CD4-positive, alpha-beta memory T cell (primary cell): Measurements from ENCODE around the gene KIRREL3. TPM values are rescaled to one million over a fixed set of nuclear protein-coding genes. Genes with fewer than 3 reads are reported as not detected.

Experiments
- CTCF ChIA-PET: fragments of 350-600 bp; sonication (Branson Sonifier 250); formaldehyde crosslinking; loops from one replicate; lab custom pipeline; 2021; ENCODE audit warnings: inconsistent platforms; ENCODE audit not compliant: partially characterized antibody; lab: Charles Lee
- POLR2A ChIA-PET: fragments of 350-600 bp; sonication (Branson Sonifier 250); formaldehyde crosslinking; loops from one replicate; lab custom pipeline; 2021; ENCODE audit not compliant: partially characterized antibody; lab: Charles Lee
- DNase-seq, 5 donors: peaks; one replicate each; pipeline versions ENCODE4 v3.0.0 to v3.0.0-alpha.2; 2020 to 2022; ENCODE audit warnings: mixed read lengths in 1 of 5
- H3K27ac ChIP-seq: one replicate; pipeline ENCODE4 v1.7.0; 2013; ENCODE audit warnings: low read depth, low read length
- H3K27me3 ChIP-seq: 2 replicates; pipeline ENCODE4 v1.7.0; 2013; ENCODE audit warnings: mild to moderate bottlenecking, low read length, moderate library complexity; ENCODE audit not compliant: insufficient read depth
- H3K36me3 ChIP-seq: 2 replicates; pipeline ENCODE4 v1.7.0; 2013; ENCODE audit warnings: mild to moderate bottlenecking, low read length, moderate library complexity; ENCODE audit not compliant: insufficient read depth
- H3K4me1 ChIP-seq: 2 replicates; pipeline ENCODE4 v1.7.0; 2013; ENCODE audit warnings: mild to moderate bottlenecking, low read length, moderate library complexity; ENCODE audit not compliant: insufficient read depth
- H3K4me3 ChIP-seq, 2 donors: one replicate each; pipeline ENCODE4 v1.7.0; 2013; ENCODE audit warnings: low read length in 2 of 2, mild to moderate bottlenecking in 1 of 2
- H3K9me3 ChIP-seq, 2 donors: one replicate each; pipeline ENCODE4 v1.7.0; 2013; ENCODE audit warnings: low read length in 2 of 2, control low read depth in 1 of 2; ENCODE audit not compliant: control insufficient read depth in 1 of 2
- H3K27ac Mint-ChIP-seq, 7 donors: one replicate each; pipeline ENCODE4 v1.8.0; 2020 to 2021; ENCODE audit warnings: mixed read lengths in 7 of 7, mild to moderate bottlenecking in 6 of 7, inconsistent platforms in 3 of 7, moderate library complexity in 3 of 7
- H3K27me3 Mint-ChIP-seq, 2 donors: one replicate each; pipeline ENCODE4 v1.8.0; 2020 to 2021; ENCODE audit warnings: mixed read lengths in 2 of 2
- H3K36me3 Mint-ChIP-seq, 2 donors: one replicate each; pipeline ENCODE4 v1.8.0; 2020 to 2021; ENCODE audit warnings: mixed read lengths in 2 of 2, inconsistent platforms in 1 of 2, mild to moderate bottlenecking in 1 of 2
- H3K4me1 Mint-ChIP-seq, 4 donors: one replicate each; pipeline ENCODE4 v1.8.0; 2020 to 2021; ENCODE audit warnings: mixed read lengths in 4 of 4, mild to moderate bottlenecking in 1 of 4
- H3K4me3 Mint-ChIP-seq, 8 donors: one replicate each; pipeline ENCODE4 v1.8.0; 2020 to 2021; ENCODE audit warnings: mixed read lengths in 8 of 8, mild to moderate bottlenecking in 7 of 8, moderate library complexity in 6 of 8, inconsistent platforms in 3 of 8
- H3K9me3 Mint-ChIP-seq, 8 donors: one replicate each; pipeline ENCODE4 v1.8.0; 2020 to 2021; ENCODE audit warnings: mixed read lengths in 8 of 8, mild to moderate bottlenecking in 5 of 8, inconsistent platforms in 3 of 8, moderate library complexity in 1 of 8
- intact Hi-C: fragments of 100-400 bp; cut with micrococcal nuclease; formaldehyde crosslinking; loops from one replicate; pipeline ENCODE4 v1.15.1; 2023
- polyA plus RNA-seq, 2 donors: library from polyadenylated mRNA; unstranded; fragments of 300-500 nt; fragmentation: Illumina TruSeq; gene quantifications; one replicate each; pipeline ENCODE4 v1.2.3, GENCODE V29; 2021
- total RNA-seq, 2 experiments: library from RNA; stranded (reverse); gene quantifications; one replicate each; pipeline ENCODE4 v1.2.3, GENCODE V29; 2021

Gene KIRREL3
- total and polyA plus RNA-seq, 4 experiments from 2014 or later = not detected

GRCh38 chr11:126840975-126841374 lies 159.6 kb downstream of the KIRREL3 start:
- intact Hi-C loops = no loop called here
- POLR2A ChIA-PET = no interaction called here
- Mint-ChIP-seq H3K27ac (no peak overlapping the region), H3K36me3 (no peaks in the 10 kb centered on the region), H3K27me3 (no peaks in the 10 kb centered on the region), H3K4me1 (no peaks in the 10 kb centered on the region), H3K9me3 (peaks cover 0 to under 1% (median 0%) of the 10 kb centered on the region in 8 donors), H3K4me3 (no peak overlapping the region)
- H3K4me3 ChIP-seq = no peak overlapping the region
- H3K9me3 ChIP-seq = no peaks in the 10 kb centered on the region
- H3K27ac ChIP-seq = no peak overlapping the region
- no peaks in the 10 kb centered on the region for H3K4me1 ChIP-seq
- CTCF ChIA-PET = no interaction called here
- no peaks in the 10 kb centered on the region for H3K27me3 ChIP-seq
- no peak for DNase-seq
- no peaks in the 10 kb centered on the region for H3K36me3 ChIP-seq

GRCh38 chr11:126840201-126840886 lies 160.2 kb downstream of the KIRREL3 start:
- ChIA-PET POLR2A (no interaction called here), CTCF (no interaction called here)
- Histone ChIP-seq H3K27me3 (no peaks in the 10 kb centered on the region), H3K4me3 (no peak overlapping the region), H3K9me3 (no peaks in the 10 kb centered on the region), H3K4me1 (no peaks in the 10 kb centered on the region), H3K36me3 (no peaks in the 10 kb centered on the region), H3K27ac (no peak overlapping the region)
- H3K27me3 Mint-ChIP-seq = peaks cover 0 to 1% of the 10 kb centered on the region in 2 donors
- H3K4me3 Mint-ChIP-seq = no peak overlapping the region
- no peaks in the 10 kb centered on the region for H3K36me3 Mint-ChIP-seq
- H3K4me1 Mint-ChIP-seq = no peaks in the 10 kb centered on the region
- H3K9me3 Mint-ChIP-seq = peaks cover 0 to 4% (median 0%) of the 10 kb centered on the region in 8 donors
- intact Hi-C loops = no loop called here
- no peak overlapping the region for H3K27ac Mint-ChIP-seq
- no peak for DNase-seq

GRCh38 chr11:126839496-126839895 lies 161.1 kb downstream of the KIRREL3 start:
- no peaks in the 10 kb centered on the region for H3K9me3 ChIP-seq
- no peaks in the 10 kb centered on the region for H3K36me3 ChIP-seq
- H3K27ac Mint-ChIP-seq = no peak overlapping the region
- H3K27ac ChIP-seq = no peak overlapping the region
- intact Hi-C loops = no loop called here
- CTCF ChIA-PET = no interaction called here
- no peak overlapping the region for H3K4me3 Mint-ChIP-seq
- no peaks in the 10 kb centered on the region for H3K4me1 Mint-ChIP-seq
- H3K36me3 Mint-ChIP-seq = no peaks in the 10 kb centered on the region
- H3K27me3 Mint-ChIP-seq = peaks cover 0 to 2% of the 10 kb centered on the region in 2 donors
- H3K27me3 ChIP-seq = no peaks in the 10 kb centered on the region
- H3K4me1 ChIP-seq = no peaks in the 10 kb centered on the region
- no peak overlapping the region for H3K4me3 ChIP-seq
- peaks cover 0 to 4% (median 0%) of the 10 kb centered on the region in 8 donors for H3K9me3 Mint-ChIP-seq
- POLR2A ChIA-PET = no interaction called here
- DNase-seq = no peak

- Mint-ChIP-seq H3K4me3 (no peak overlapping the region), H3K9me3 (peaks cover 0 to 4% (median 0%) of the 10 kb centered on the region in 8 donors), H3K27me3 (peaks cover 0 to 2% of the 10 kb centered on the region in 2 donors), H3K27ac (no peak overlapping the region), H3K36me3 (no peaks in the 10 kb centered on the region), H3K4me1 (no peaks in the 10 kb centered on the region)
- Histone ChIP-seq H3K27me3 (no peaks in the 10 kb centered on the region), H3K9me3 (no peaks in the 10 kb centered on the region), H3K4me1 (no peaks in the 10 kb centered on the region), H3K4me3 (no peak overlapping the region), H3K36me3 (no peaks in the 10 kb centered on the region), H3K27ac (no peak overlapping the region)
- ChIA-PET CTCF (no interaction called here), POLR2A (no interaction called here)
- intact Hi-C loops = no loop called here
- DNase-seq = no peak
These were observed 161.8 kb downstream of the KIRREL3 start for GRCh38 chr11:126838779-126839178.

- intact Hi-C loops = no loop called here
- Histone ChIP-seq H3K9me3 (no peaks in the 10 kb centered on the region), H3K36me3 (no peaks in the 10 kb centered on the region), H3K4me1 (no peaks in the 10 kb centered on the region), H3K27ac (no peak overlapping the region), H3K4me3 (no peak overlapping the region), H3K27me3 (no peaks in the 10 kb centered on the region)
- POLR2A ChIA-PET = no interaction called here
- DNase-seq = no peak
- CTCF ChIA-PET = no interaction called here
- Mint-ChIP-seq H3K27ac (no peak overlapping the region), H3K27me3 (peaks cover 0 to 2% of the 10 kb centered on the region in 2 donors), H3K36me3 (no peaks in the 10 kb centered on the region), H3K9me3 (peaks cover 0 to 4% (median 0%) of the 10 kb centered on the region in 8 donors), H3K4me3 (no peak overlapping the region), H3K4me1 (no peaks in the 10 kb centered on the region)
These were observed 163.0 kb downstream of the KIRREL3 start for GRCh38 chr11:126837581-126837980.

GRCh38 chr11:126834573-126834972 lies 166.0 kb downstream of the KIRREL3 start:
- no peak overlapping the region for H3K27ac ChIP-seq
- intact Hi-C loops = no loop called here
- CTCF ChIA-PET = no interaction called here
- H3K4me1 ChIP-seq = no peaks in the 10 kb centered on the region
- no peak overlapping the region for H3K27ac Mint-ChIP-seq
- no peaks in the 10 kb centered on the region for H3K36me3 ChIP-seq
- no peaks in the 10 kb centered on the region for H3K9me3 ChIP-seq
- H3K4me3 Mint-ChIP-seq = no peak overlapping the region
- H3K4me1 Mint-ChIP-seq = no peaks in the 10 kb centered on the region
- no peaks in the 10 kb centered on the region for H3K27me3 ChIP-seq
- peaks cover 2 to 3% of the 10 kb centered on the region in 2 donors for H3K27me3 Mint-ChIP-seq
- POLR2A ChIA-PET = no interaction called here
- H3K9me3 Mint-ChIP-seq = peaks cover 0 to 4% (median 0%) of the 10 kb centered on the region in 8 donors
- no peaks in the 10 kb centered on the region for H3K36me3 Mint-ChIP-seq
- H3K4me3 ChIP-seq = no peak overlapping the region
- DNase-seq = no peak

GRCh38 chr11:126834149-126834548 lies 166.4 kb downstream of the KIRREL3 start:
- Mint-ChIP-seq H3K27me3 (peaks cover 2 to 3% of the 10 kb centered on the region in 2 donors), H3K36me3 (no peaks in the 10 kb centered on the region), H3K27ac (no peak overlapping the region), H3K4me3 (no peak overlapping the region), H3K9me3 (peaks cover 0 to 4% (median 0%) of the 10 kb centered on the region in 8 donors), H3K4me1 (no peaks in the 10 kb centered on the region)
- no peak overlapping the region for H3K4me3 ChIP-seq
- H3K36me3 ChIP-seq = no peaks in the 10 kb centered on the region
- no peaks in the 10 kb centered on the region for H3K27me3 ChIP-seq
- POLR2A ChIA-PET = no interaction called here
- CTCF ChIA-PET = no interaction called here
- no peak overlapping the region for H3K27ac ChIP-seq
- no peak for DNase-seq
- H3K4me1 ChIP-seq = no peaks in the 10 kb centered on the region
- intact Hi-C loops = no loop called here
- H3K9me3 ChIP-seq = no peaks in the 10 kb centered on the region
